ENCODE results near the gene C5AR2.

DNA sequence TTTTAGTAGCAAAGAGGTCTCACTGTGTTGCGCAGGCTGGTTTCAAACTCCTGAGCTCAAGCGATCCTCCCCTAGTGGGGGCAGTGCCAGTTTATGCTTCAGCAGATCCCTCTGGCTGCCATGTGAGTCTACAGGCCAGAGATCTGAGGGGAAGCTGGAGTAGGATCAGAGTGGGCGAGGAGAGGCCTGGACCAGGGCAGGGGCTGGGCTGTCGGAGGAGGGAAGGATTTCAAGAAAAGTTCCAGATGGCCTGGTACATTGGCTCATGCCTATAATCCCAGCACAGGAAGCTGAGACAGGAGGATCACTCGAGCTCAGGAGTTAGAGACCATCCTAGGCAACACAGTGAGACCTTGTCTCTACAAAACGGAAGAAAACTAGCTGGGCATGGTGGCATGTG is 27.0 kb downstream of the C5AR2 start:
- TF ChIP-seq, protein P1, sequence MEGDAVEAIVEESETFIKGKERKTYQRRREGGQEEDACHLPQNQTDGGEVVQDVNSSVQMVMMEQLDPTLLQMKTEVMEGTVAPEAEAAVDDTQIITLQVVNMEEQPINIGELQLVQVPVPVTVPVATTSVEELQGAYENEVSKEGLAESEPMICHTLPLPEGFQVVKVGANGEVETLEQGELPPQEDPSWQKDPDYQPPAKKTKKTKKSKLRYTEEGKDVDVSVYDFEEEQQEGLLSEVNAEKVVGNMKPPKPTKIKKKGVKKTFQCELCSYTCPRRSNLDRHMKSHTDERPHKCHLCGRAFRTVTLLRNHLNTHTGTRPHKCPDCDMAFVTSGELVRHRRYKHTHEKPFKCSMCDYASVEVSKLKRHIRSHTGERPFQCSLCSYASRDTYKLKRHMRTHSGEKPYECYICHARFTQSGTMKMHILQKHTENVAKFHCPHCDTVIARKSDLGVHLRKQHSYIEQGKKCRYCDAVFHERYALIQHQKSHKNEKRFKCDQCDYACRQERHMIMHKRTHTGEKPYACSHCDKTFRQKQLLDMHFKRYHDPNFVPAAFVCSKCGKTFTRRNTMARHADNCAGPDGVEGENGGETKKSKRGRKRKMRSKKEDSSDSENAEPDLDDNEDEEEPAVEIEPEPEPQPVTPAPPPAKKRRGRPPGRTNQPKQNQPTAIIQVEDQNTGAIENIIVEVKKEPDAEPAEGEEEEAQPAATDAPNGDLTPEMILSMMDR (IDR thresholded peaks at IDR 0.05; ENCODE audit: low read depth, low read length): no peak
- TF ChIP-seq EZH2phosphoT487 (IDR thresholded peaks at IDR 0.05; ENCODE audit: low read depth): no peak
